H9 (cell line): Measurements from ENCODE around the gene ZCCHC8. TPM values are rescaled to one million over a fixed set of nuclear protein-coding genes. Genes with fewer than 3 reads are reported as not detected.

ENCODE experiments used
- DNase-seq: peaks from one replicate; pipeline ENCODE4 v3.0.0-alpha.2; 2017
- H2AFZ ChIP-seq: one replicate; pipeline ENCODE4 v1.6.1; 2013; ENCODE audit warnings: mild to moderate bottlenecking, low read length, control low read depth, moderate library complexity
- H2AK5ac ChIP-seq: 2 replicates; pipeline ENCODE4 v1.6.1; 2013; ENCODE audit warnings: low read length, control low read depth, mixed read lengths; ENCODE audit not compliant: insufficient read length
- H2BK120ac ChIP-seq: one replicate; pipeline ENCODE4 v1.6.1; 2013; ENCODE audit warnings: low read depth, mild to moderate bottlenecking, low read length, control low read depth, inconsistent platforms; ENCODE audit not compliant: poor library complexity, severe bottlenecking
- H2BK12ac ChIP-seq: 2 replicates; pipeline ENCODE4 v1.6.1; 2013; ENCODE audit warnings: low read length, control low read depth, mixed read lengths, low read depth; ENCODE audit not compliant: insufficient read length
- H2BK15ac ChIP-seq: 2 replicates; pipeline ENCODE4 v1.6.1; 2013; ENCODE audit warnings: low read depth, low read length, control low read depth
- H2BK20ac ChIP-seq: one replicate; pipeline ENCODE4 v1.6.1; 2013; ENCODE audit warnings: low read depth, mild to moderate bottlenecking, low read length, control low read depth, inconsistent platforms; ENCODE audit not compliant: poor library complexity, severe bottlenecking
- H2BK5ac ChIP-seq: 2 replicates; pipeline ENCODE4 v1.6.1; 2013; ENCODE audit warnings: low read length, control low read depth, mixed read lengths; ENCODE audit not compliant: insufficient read length
- H3K14ac ChIP-seq: 2 replicates; pipeline ENCODE4 v1.6.1; 2013; ENCODE audit warnings: low read length, control low read depth; ENCODE audit not compliant: insufficient read depth
- H3K18ac ChIP-seq: 2 replicates; pipeline ENCODE4 v1.6.1; 2013; ENCODE audit warnings: low read depth, mild to moderate bottlenecking, mixed read lengths, low read length, control low read depth; ENCODE audit not compliant: insufficient read length
- H3K23ac ChIP-seq: 2 replicates; pipeline ENCODE4 v1.6.1; 2013; ENCODE audit warnings: low read length, control low read depth, mixed read lengths, low read depth; ENCODE audit not compliant: insufficient read length
- H3K23me2 ChIP-seq: 2 replicates; pipeline ENCODE4 v1.6.1; 2013; ENCODE audit warnings: low read depth, mild to moderate bottlenecking, mixed read lengths, low read length, control low read depth; ENCODE audit not compliant: insufficient read length, poor library complexity, severe bottlenecking
- H3K27ac ChIP-seq: 2 replicates; pipeline ENCODE4 v1.5.1; 2013; ENCODE audit warnings: low read length, control low read depth, mixed read lengths, low read depth; ENCODE audit not compliant: insufficient read length
- H3K27me3 ChIP-seq: 2 replicates; pipeline ENCODE4 v1.6.1; 2013; ENCODE audit warnings: low read length, control low read depth, inconsistent platforms; ENCODE audit not compliant: insufficient read depth
- H3K4ac ChIP-seq: 2 replicates; pipeline ENCODE4 v1.6.1; 2013; ENCODE audit warnings: low read depth, mild to moderate bottlenecking, control low read depth, inconsistent platforms, low read length, moderate library complexity
- H3K4me1 ChIP-seq: 2 replicates; pipeline ENCODE4 v1.6.1; 2013; ENCODE audit warnings: low read length, control low read depth, inconsistent platforms; ENCODE audit not compliant: insufficient read depth
- H3K4me2 ChIP-seq: 2 replicates; pipeline ENCODE4 v1.6.1; 2013; ENCODE audit warnings: low read length, control low read depth, mixed read lengths; ENCODE audit not compliant: insufficient read length, insufficient read depth
- H3K56ac ChIP-seq: 2 replicates; pipeline ENCODE4 v1.6.1; 2013; ENCODE audit warnings: low read depth, mild to moderate bottlenecking, mixed read lengths, low read length, control low read depth; ENCODE audit not compliant: insufficient read length
- H3K79me1 ChIP-seq: 2 replicates; pipeline ENCODE4 v1.6.1; 2013; ENCODE audit warnings: low read depth, mild to moderate bottlenecking, moderate library complexity, low read length, control low read depth, inconsistent platforms; ENCODE audit not compliant: insufficient read depth, poor library complexity, severe bottlenecking
- H3K79me2 ChIP-seq: 2 replicates; pipeline ENCODE4 v1.6.1; 2013; ENCODE audit warnings: low read length, control low read depth, inconsistent platforms; ENCODE audit not compliant: insufficient read depth
- H3K9ac ChIP-seq: 2 replicates; pipeline ENCODE4 v1.6.1; 2013; ENCODE audit warnings: low read length, control low read depth, mixed read lengths; ENCODE audit not compliant: insufficient read length; ENCODE audit errors: extremely low read depth
- H3K9me3 ChIP-seq: one replicate; pipeline ENCODE4 v1.6.1; 2013; ENCODE audit warnings: low read depth, low read length, inconsistent platforms; ENCODE audit not compliant: control insufficient read depth
- H3T11ph ChIP-seq: one replicate; pipeline ENCODE4 v1.6.1; 2013; ENCODE audit warnings: mild to moderate bottlenecking, low read length, control low read depth, inconsistent platforms
- H4K20me1 ChIP-seq: one replicate; pipeline ENCODE4 v1.6.1; 2013; ENCODE audit not compliant: control insufficient read depth, insufficient read length, insufficient read depth
- H4K5ac ChIP-seq: 2 replicates; pipeline ENCODE4 v1.6.1; 2013; ENCODE audit warnings: low read depth, mild to moderate bottlenecking, mixed read lengths, low read length, control low read depth; ENCODE audit not compliant: insufficient read length
- H4K8ac ChIP-seq: replicated peaks from 2 replicates; pipeline ENCODE4 v1.6.1; 2013; ENCODE audit warnings: low read length, control low read depth, mixed read lengths, low read depth; ENCODE audit not compliant: insufficient read length
- H4K91ac ChIP-seq: 2 replicates; pipeline ENCODE4 v1.6.1; 2013; ENCODE audit warnings: low read depth, mild to moderate bottlenecking, moderate library complexity, mixed read lengths, low read length, control low read depth; ENCODE audit not compliant: insufficient read length
- H3K27ac Mint-ChIP-seq, 3 experiments: 2 replicates in 2 of 3; 3 replicates in 1 of 3; pipeline ENCODE4 v1.8.0; 2020 to 2021; ENCODE audit warnings: mixed read lengths in 3 of 3, mild to moderate bottlenecking in 1 of 3, moderate library complexity in 1 of 3
- H3K27me3 Mint-ChIP-seq: 2 replicates; pipeline ENCODE4 v1.8.0; 2021; ENCODE audit warnings: low read depth, mild to moderate bottlenecking, moderate library complexity, mixed read lengths
- H3K36me3 Mint-ChIP-seq, 3 experiments: 2 replicates in 2 of 3; 3 replicates in 1 of 3; pipeline ENCODE4 v1.8.0; 2020 to 2021; ENCODE audit warnings: low read depth in 3 of 3, mixed read lengths in 3 of 3; ENCODE audit not compliant: insufficient read depth in 1 of 3
- H3K4me1 Mint-ChIP-seq, 2 experiments: 2 replicates each; pipeline ENCODE4 v1.8.0; 2020; ENCODE audit warnings: mixed read lengths in 2 of 2
- H3K4me3 Mint-ChIP-seq, 2 experiments: 2 replicates in 1 of 2; 3 replicates in 1 of 2; pipeline ENCODE4 v1.8.0; 2020 to 2021; ENCODE audit warnings: mild to moderate bottlenecking in 2 of 2, mixed read lengths in 2 of 2, moderate library complexity in 1 of 2
- H3K9me3 Mint-ChIP-seq, 2 experiments: 2 replicates in 1 of 2; 3 replicates in 1 of 2; pipeline ENCODE4 v1.8.0; 2020; ENCODE audit warnings: mild to moderate bottlenecking in 2 of 2, mixed read lengths in 2 of 2, moderate library complexity in 1 of 2
- CTCF ChIP-seq: fragments of 200-600 bp; sonication (generic); conservative IDR thresholded peaks from 3 replicates; pipeline ENCODE4 v1.8.0; 2021; ENCODE audit warnings: antibody characterized with exemption, mild to moderate bottlenecking
- WGBS: extraction: QIAGEN DNeasy Blood & Tissue Kit; methylation state at CpG from one replicate; pipeline ENCODE4 v1.1.7; 2013; ENCODE audit warnings: missing lambda C conversion rate, low lambda C conversion rate, mixed read lengths; ENCODE audit not compliant: insufficient read length; ENCODE audit errors: extremely low coverage; 5-methylcytosine and 5-hydroxymethylcytosine counted together
- total RNA-seq: library from RNA; stranded (reverse); gene quantifications from 2 replicates; pipeline ENCODE4 v1.2.1, GENCODE V29; 2021

The ZCCHC8 gene
- total RNA-seq, 1 experiment from 2014 or later, result 37.3 TPM

GRCh38 chr12:122545855-122546254 is 45.1 kb upstream of the ZCCHC8 start:
- no peak overlapping the region for H2BK120ac ChIP-seq
- no peak overlapping the region for H2AK5ac ChIP-seq
- no peaks in the 10 kb centered on the region for H4K20me1 ChIP-seq
- H2BK15ac ChIP-seq, result no peak overlapping the region
- no peak overlapping the region for H3K18ac ChIP-seq
- no peak overlapping the region for H3T11ph ChIP-seq
- WGBS, result no CpG with 5 or more reads among the region's 2 CpGs
- no peak for DNase-seq
- Mint-ChIP-seq H3K9me3 (no peaks in the 10 kb centered on the region), H3K4me3 (no peak overlapping the region), H3K27me3 (no peaks in the 10 kb centered on the region), H3K4me1 (no peaks in the 10 kb centered on the region), H3K36me3 (peaks cover 20 to 73% (median 57%) of the 10 kb centered on the region in 3 experiments; a peak in 6 of 7 replicates), H3K27ac (no peak overlapping the region)
- no peaks in the 10 kb centered on the region for H3K23me2 ChIP-seq
- no peak overlapping the region for H4K91ac ChIP-seq
- no peaks in the 10 kb centered on the region for H3K79me1 ChIP-seq
- no peak overlapping the region for H2BK5ac ChIP-seq
- no peak overlapping the region for H2BK20ac ChIP-seq
- H3K9me3 ChIP-seq, result no peaks in the 10 kb centered on the region
- H3K23ac ChIP-seq, result no peak overlapping the region
- no peaks in the 10 kb centered on the region for H3K27me3 ChIP-seq
- H3K9ac ChIP-seq, result no peak overlapping the region
- no peak overlapping the region for H2AFZ ChIP-seq
- no peak overlapping the region for H3K14ac ChIP-seq
- H2BK12ac ChIP-seq, result no peak overlapping the region
- no peak for TF ChIP-seq CTCF
- no peak overlapping the region for H3K27ac ChIP-seq
- H4K8ac ChIP-seq, result no peak overlapping the region
- H3K4me2 ChIP-seq, result no peak overlapping the region
- H4K5ac ChIP-seq, result no peak overlapping the region
- no peaks in the 10 kb centered on the region for H3K79me2 ChIP-seq
- H3K4me1 ChIP-seq, result no peaks in the 10 kb centered on the region
- no peak overlapping the region for H3K56ac ChIP-seq
- no peak overlapping the region for H3K4ac ChIP-seq
